Cardiac septum (tissue), 1 donor: Measurements from ENCODE around the gene CIRBP. TPM values are rescaled to one million over a fixed set of nuclear protein-coding genes. Genes with fewer than 3 reads are reported as not detected.
"Not testable (repeated sequence)": the region's sequence is repeated elsewhere in the genome, so short reads cannot be mapped to it uniquely, and the experiment has no call there.

ENCODE experiments used
- DNase-seq: peaks from one replicate; pipeline ENCODE4 v3.0.0-alpha.2; 2020; ENCODE audit warnings: low spot score
- intact Hi-C: fragments of 100-400 bp; cut with DNase I; formaldehyde crosslinking; loops from one replicate; pipeline ENCODE4 v1.14.0; 2022
- total RNA-seq: library from RNA; stranded (reverse); fragmentation: NEBNext Ultra II Directional; extraction: Animal tissue kit (Norgen Biotek cat#: 25700); gene quantifications from one replicate; pipeline ENCODE4 v1.2.1, GENCODE V29; 2021
- donor health status: DM: no; HTN: no; CAD: no.

The CIRBP gene
- total RNA-seq, 1 donor from 2014 or later = 318 TPM

- intact Hi-C loops = loop anchor here (10.0 kb wide), 1 partner anchor 132 kb away; no protein-coding TSS in a partner anchor
- DNase-seq = no peak
These were observed 43.9 kb downstream of the CIRBP start for GRCh38 chr19:1312767-1313694.

- intact Hi-C loops = loop anchor here (10.0 kb wide), 1 partner anchor 131 kb away; no protein-coding TSS in a partner anchor
These were observed 44.8 kb downstream of the CIRBP start for GRCh38 chr19:1313695-1314613.

GRCh38 chr19:1315470-1316166 is 46.5 kb downstream of the CIRBP start:
- intact Hi-C loops = loop anchor here (10.0 kb wide), 1 partner anchor 129 kb away; no protein-coding TSS in a partner anchor
- no peak for DNase-seq

More at GRCh38 chr19:1313695-1314613, 44.8 kb downstream of the CIRBP start:
- DNase-seq = no peak

- no peak for DNase-seq
- intact Hi-C loops = loop anchor here (10.0 kb wide), 1 partner anchor 128 kb away; no protein-coding TSS in a partner anchor
These were observed 47.3 kb downstream of the CIRBP start for GRCh38 chr19:1316466-1316865.

GRCh38 chr19:1317274-1318003 is 48.3 kb downstream of the CIRBP start:
- intact Hi-C loops = loop anchor here (10.0 kb wide), 1 partner anchor 127 kb away; no protein-coding TSS in a partner anchor
- DNase-seq = no peak

GRCh38 chr19:1318678-1319471 is 49.7 kb downstream of the CIRBP start:
- DNase-seq = no peak
- intact Hi-C loops = loop anchor here (10.0 kb wide), 1 partner anchor 126 kb away; no protein-coding TSS in a partner anchor

GRCh38 chr19:1320282-1320650 is 51.1 kb downstream of the CIRBP start:
- DNase-seq, intact Hi-C loops: not testable (repeated sequence)

GRCh38 chr19:1321539-1321938 is 52.4 kb downstream of the CIRBP start:
- no peak for DNase-seq

GRCh38 chr19:1322198-1322981 is 53.3 kb downstream of the CIRBP start:
- DNase-seq = no peak
- intact Hi-C loops = no loop called here

More at GRCh38 chr19:1321539-1321938, 52.4 kb downstream of the CIRBP start:
- intact Hi-C loops = no loop called here

- intact Hi-C loops = no loop called here
- no peak for DNase-seq
These were observed 55.2 kb downstream of the CIRBP start for GRCh38 chr19:1324249-1324805.

Other genes starting within 250 kb of the CIRBP start
- 125 TPM for gene TMEM259, start 248.2 kb upstream of the CIRBP start, total RNA-seq
- not detected for gene RNU6-2, start 247.8 kb upstream of the CIRBP start, total RNA-seq
- gene CNN2, start 242.7 kb upstream of the CIRBP start, total RNA-seq = 44.8 TPM
- gene ABCA7, start 229.2 kb upstream of the CIRBP start, total RNA-seq = 10.5 TPM
- gene ARHGAP45, start 202.2 kb upstream of the CIRBP start, total RNA-seq = 3.7 TPM
- 125 TPM for gene POLR2E, start 174.0 kb upstream of the CIRBP start, total RNA-seq
- 243 TPM for gene GPX4, start 165.3 kb upstream of the CIRBP start, total RNA-seq
- 37.3 TPM for gene SBNO2, start 95.1 kb upstream of the CIRBP start, total RNA-seq
- gene STK11, start 63.6 kb upstream of the CIRBP start, total RNA-seq = 49.7 TPM
- gene CBARP, start 31.3 kb upstream of the CIRBP start, total RNA-seq = 1.9 TPM
- 486 TPM for gene ATP5F1D, start 27.6 kb upstream of the CIRBP start, total RNA-seq
- gene MIDN, start 20.7 kb upstream of the CIRBP start, total RNA-seq = 97.5 TPM
- 20.0 TPM for gene FAM174C, start 6.2 kb downstream of the CIRBP start, total RNA-seq
- gene EFNA2, start 16.5 kb downstream of the CIRBP start, total RNA-seq = not detected
- gene NDUFS7, start 114.6 kb downstream of the CIRBP start, total RNA-seq = 233 TPM
- 51.6 TPM for gene GAMT, start 132.2 kb downstream of the CIRBP start, total RNA-seq
- 81.2 TPM for gene DAZAP1, start 138.3 kb downstream of the CIRBP start, total RNA-seq
- gene RPS15, start 169.1 kb downstream of the CIRBP start, total RNA-seq = 479 TPM
- 0.08 TPM for gene APC2, start 180.8 kb downstream of the CIRBP start, total RNA-seq
- gene C19orf25, start 209.9 kb downstream of the CIRBP start, total RNA-seq = 16.9 TPM
- 1.5 TPM for gene PCSK4, start 221.0 kb downstream of the CIRBP start, total RNA-seq
- gene REEP6, start 221.8 kb downstream of the CIRBP start, total RNA-seq = 3.3 TPM
- 69.7 TPM for gene ADAMTSL5, start 243.7 kb downstream of the CIRBP start, total RNA-seq